ENCODE results near the gene THOC6.

Gene THOC6

GRCh38 chr16:3023669-3024478 is at the start of gene THOC6, which contains the start of gene HCFC1R1:
THOC6 (plus strand) TSS chr16:3024035; CDS start chr16:3024327, 292 bp downstream.
HCFC1R1 (minus strand) TSS chr16:3023942; CDS start chr16:3023941, 1 bp downstream.
- peak; percentile 98 for DNase-seq

GRCh38 chr16:2974319-2975056 is 49.3 kb upstream of the THOC6 start:
- no peak for DNase-seq

- DNase-seq: no peak
Observed at GRCh38 chr16:2975161-2975795, 48.6 kb upstream of the THOC6 start.

- DNase-seq: no peak
Observed at GRCh38 chr16:2976201-2976600, 47.6 kb upstream of the THOC6 start.

- DNase-seq: no peak
Observed at GRCh38 chr16:2976673-2977072, 47.2 kb upstream of the THOC6 start.

- no peak for DNase-seq
Observed at GRCh38 chr16:2977440-2977839, 46.4 kb upstream of the THOC6 start.

GRCh38 chr16:2979669-2980226 is 44.1 kb upstream of the THOC6 start:
- peak; percentile 49 for DNase-seq

GRCh38 chr16:2980227-2981176 is 43.3 kb upstream of the THOC6 start, which contains the start of gene PKMYT1:
PKMYT1 (minus strand) TSS chr16:2980446; CDS start chr16:2979657, 789 bp downstream.
- DNase-seq: peak; percentile 94

GRCh38 chr16:2981177-2981898 is 42.5 kb upstream of the THOC6 start:
- no peak for DNase-seq

- no peak for DNase-seq
Observed at GRCh38 chr16:2981899-2982250, 42.0 kb upstream of the THOC6 start.

GRCh38 chr16:2982402-2982801 is 41.4 kb upstream of the THOC6 start:
- DNase-seq: no peak

GRCh38 chr16:2983706-2984136 is 40.1 kb upstream of the THOC6 start:
- peak; percentile 91 for DNase-seq

- DNase-seq: no peak
Observed at GRCh38 chr16:2985462-2985861, 38.4 kb upstream of the THOC6 start.

GRCh38 chr16:2985893-2986355 is 37.9 kb upstream of the THOC6 start:
- no peak for DNase-seq

- no peak for DNase-seq
Observed at GRCh38 chr16:2986623-2987188, 37.1 kb upstream of the THOC6 start.

- no peak for DNase-seq
Observed at GRCh38 chr16:2987286-2987685, 36.5 kb upstream of the THOC6 start.

GRCh38 chr16:2987833-2988232 is 36.0 kb upstream of the THOC6 start:
- DNase-seq: no peak

- DNase-seq: no peak
Observed at GRCh38 chr16:2988590-2989099, 35.2 kb upstream of the THOC6 start.

GRCh38 chr16:2990891-2991290 is 32.9 kb upstream of the THOC6 start:
- DNase-seq: no peak

- DNase-seq: no peak
Observed at GRCh38 chr16:2991566-2992261, 32.1 kb upstream of the THOC6 start.
